ENCODE measurements around the gene HYDIN. TPM values are rescaled to one million over a fixed set of nuclear protein-coding genes. Genes with fewer than 3 reads are reported as not detected.

The HYDIN gene
- total and polyA plus RNA-seq, 2 experiments from 2014 or later, result 0.04 to 0.67 TPM

- no peak for TF ChIP-seq EZH2 (IDR thresholded peaks at IDR 0.05; ENCODE audit: borderline replicate concordance)
- TF ChIP-seq EZH2phosphoT487 (IDR thresholded peaks at IDR 0.05; ENCODE audit: low read depth, severe bottlenecking, unreplicated experiment), result no peak
- no peak for TF ChIP-seq CTCF (IDR thresholded peaks at IDR 0.05; ENCODE audit: poor library complexity)
- Histone ChIP-seq H2AFZ (no peak overlapping the region), H3K9me2 (replicated peaks; ENCODE audit: insufficient read depth) (no peaks in the 10 kb centered on the region), H3K36me3 (replicated peaks; ENCODE audit: insufficient read depth, low read depth) (no peaks in the 10 kb centered on the region), H4K20me1 (ENCODE audit: insufficient read depth, poor library complexity, severe bottlenecking) (no peaks in the 10 kb centered on the region), H3K4me2 (no peak overlapping the region), H3K4me1 (ENCODE audit: insufficient read depth) (no peaks in the 10 kb centered on the region), H3K79me2 (no peaks in the 10 kb centered on the region), H3K4me3 (no peak overlapping the region), H3K27ac (no peak overlapping the region), H3K27me3 (no peaks in the 10 kb centered on the region), H3K9me3 (ENCODE audit: low read depth) (no peaks in the 10 kb centered on the region)
- DNase-seq (ENCODE audit: low spot score), result no peak
- 85% methylated on average over 2 of the region's 2 CpGs for WGBS (ENCODE audit: low lambda C conversion rate, missing lambda C conversion rate)
These were observed 26.9 kb downstream of the HYDIN start for GRCh38 chr16:71203631-71204030.

GRCh38 chr16:71201556-71201955 is 29.0 kb downstream of the HYDIN start:
- Histone ChIP-seq H2AFZ (no peak overlapping the region), H3K9me3 (ENCODE audit: low read depth) (no peaks in the 10 kb centered on the region), H3K4me1 (ENCODE audit: insufficient read depth) (no peaks in the 10 kb centered on the region), H3K27me3 (no peaks in the 10 kb centered on the region), H3K36me3 (replicated peaks; ENCODE audit: insufficient read depth, low read depth) (no peaks in the 10 kb centered on the region), H3K9me2 (replicated peaks; ENCODE audit: insufficient read depth) (no peaks in the 10 kb centered on the region), H4K20me1 (ENCODE audit: insufficient read depth, poor library complexity, severe bottlenecking) (no peaks in the 10 kb centered on the region), H3K4me2 (no peak overlapping the region), H3K27ac (no peak overlapping the region), H3K79me2 (no peaks in the 10 kb centered on the region), H3K4me3 (no peak overlapping the region)
- TF ChIP-seq EZH2 (IDR thresholded peaks at IDR 0.05; ENCODE audit: borderline replicate concordance), result no peak
- DNase-seq (ENCODE audit: low spot score), result no peak
- 32% methylated on average over 2 of the region's 2 CpGs for WGBS (ENCODE audit: low lambda C conversion rate, missing lambda C conversion rate)

- WGBS (ENCODE audit: low lambda C conversion rate, missing lambda C conversion rate), result 63% methylated on average over 1 of the region's 1 CpG
- H3K9me3 ChIP-seq (ENCODE audit: low read depth), result no peaks in the 10 kb centered on the region
These were observed 29.5 kb downstream of the HYDIN start for GRCh38 chr16:71201054-71201453.

DNA sequence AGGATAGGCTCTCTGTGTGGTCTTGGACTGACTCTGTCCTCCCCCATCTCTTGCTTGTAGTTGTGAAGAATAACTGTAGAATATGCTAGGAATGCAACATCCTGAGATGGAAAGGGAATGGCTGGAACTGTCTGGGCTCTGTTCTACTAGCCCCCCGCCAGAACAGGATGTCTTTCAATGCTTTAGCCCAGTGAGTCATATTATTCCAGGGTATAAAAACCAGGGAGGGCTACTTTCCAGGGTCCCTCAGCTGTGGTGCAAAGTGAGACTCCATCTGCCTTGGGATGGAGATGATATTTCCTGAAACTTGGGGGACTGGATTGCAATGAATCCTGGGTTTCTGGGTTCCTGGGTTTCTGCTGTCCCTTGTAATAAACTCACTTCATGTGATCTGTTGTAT is 32.1 kb downstream of the HYDIN start:
- Histone ChIP-seq H2AFZ (no peak overlapping the region), H3K9me2 (replicated peaks; ENCODE audit: insufficient read depth) (no peaks in the 10 kb centered on the region), H3K4me1 (ENCODE audit: insufficient read depth) (no peaks in the 10 kb centered on the region), H3K27ac (no peak overlapping the region), H3K27me3 (no peaks in the 10 kb centered on the region), H3K4me3 (no peak overlapping the region), H3K36me3 (replicated peaks; ENCODE audit: insufficient read depth, low read depth) (no peaks in the 10 kb centered on the region), H3K4me2 (no peak overlapping the region), H3K9me3 (ENCODE audit: low read depth) (no peaks in the 10 kb centered on the region), H3K79me2 (no peaks in the 10 kb centered on the region), H4K20me1 (ENCODE audit: insufficient read depth, poor library complexity, severe bottlenecking) (no peaks in the 10 kb centered on the region)
- TF ChIP-seq EZH2phosphoT487 (IDR thresholded peaks at IDR 0.05; ENCODE audit: low read depth, severe bottlenecking, unreplicated experiment), result no peak
- TF ChIP-seq CTCF (IDR thresholded peaks at IDR 0.05; ENCODE audit: poor library complexity), result no peak
- TF ChIP-seq EZH2 (IDR thresholded peaks at IDR 0.05; ENCODE audit: borderline replicate concordance), result no peak
- WGBS (ENCODE audit: low lambda C conversion rate, missing lambda C conversion rate), result 90% methylated on average over 1 of the region's 1 CpG
- DNase-seq (ENCODE audit: low spot score), result no peak

More at GRCh38 chr16:71201054-71201453, 29.5 kb downstream of the HYDIN start:
- TF ChIP-seq CTCF (IDR thresholded peaks at IDR 0.05; ENCODE audit: poor library complexity) (no peak), EZH2 (IDR thresholded peaks at IDR 0.05; ENCODE audit: borderline replicate concordance) (no peak), EZH2phosphoT487 (IDR thresholded peaks at IDR 0.05; ENCODE audit: low read depth, severe bottlenecking, unreplicated experiment) (no peak)
- Histone ChIP-seq H3K27me3 (no peaks in the 10 kb centered on the region), H3K36me3 (replicated peaks; ENCODE audit: insufficient read depth, low read depth) (no peaks in the 10 kb centered on the region), H3K79me2 (no peaks in the 10 kb centered on the region), H3K4me2 (no peak overlapping the region), H4K20me1 (ENCODE audit: insufficient read depth, poor library complexity, severe bottlenecking) (no peaks in the 10 kb centered on the region), H3K4me3 (no peak overlapping the region), H3K27ac (no peak overlapping the region), H3K9me2 (replicated peaks; ENCODE audit: insufficient read depth) (no peaks in the 10 kb centered on the region), H2AFZ (no peak overlapping the region), H3K4me1 (ENCODE audit: insufficient read depth) (no peaks in the 10 kb centered on the region)
- no peak for DNase-seq (ENCODE audit: low spot score)
